GM19324 (cell line): ENCODE data around the gene TTC22.

Experiments used
- ATAC-seq: cut with Tn5 transposase; IDR thresholded peaks from one replicate; pipeline ENCODE4 v1.9.1; 2021; ENCODE audit warnings: mild to moderate bottlenecking, moderate library complexity; ENCODE audit not compliant: unreplicated experiment, low FRiP score

Gene TTC22

GRCh38 chr1:54835131-54835898 is 34.2 kb upstream of the TTC22 start:
- no peak for ATAC-seq

- ATAC-seq: no peak
Observed at GRCh38 chr1:54834007-54834541, 33.0 kb upstream of the TTC22 start.

GRCh38 chr1:54833121-54833520 is 32.0 kb upstream of the TTC22 start:
- no peak for ATAC-seq

GRCh38 chr1:54826226-54826816 is 25.2 kb upstream of the TTC22 start:
- no peak for ATAC-seq

- no peak for ATAC-seq
Observed at GRCh38 chr1:54825696-54826095, 24.6 kb upstream of the TTC22 start.

- ATAC-seq: no peak
Observed at GRCh38 chr1:54823670-54824069, 22.5 kb upstream of the TTC22 start.

GRCh38 chr1:54819733-54820132 is 18.6 kb upstream of the TTC22 start:
- ATAC-seq: no peak

- ATAC-seq: no peak
Observed at GRCh38 chr1:54819195-54819536, 18.0 kb upstream of the TTC22 start.

- no peak for ATAC-seq
Observed at GRCh38 chr1:54818461-54819194, 17.5 kb upstream of the TTC22 start.

GRCh38 chr1:54816951-54817350 is 15.8 kb upstream of the TTC22 start:
- ATAC-seq: no peak

- no peak for ATAC-seq
Observed at GRCh38 chr1:54816130-54816529, 15.0 kb upstream of the TTC22 start.

- ATAC-seq: no peak
Observed at GRCh38 chr1:54815086-54815876, 14.2 kb upstream of the TTC22 start.

GRCh38 chr1:54814571-54814970 is 13.4 kb upstream of the TTC22 start:
- no peak for ATAC-seq

GRCh38 chr1:54814126-54814498 is 13.0 kb upstream of the TTC22 start:
- no peak for ATAC-seq

GRCh38 chr1:54813485-54814125 is 12.5 kb upstream of the TTC22 start:
- no peak for ATAC-seq

GRCh38 chr1:54812801-54813484 is 11.8 kb upstream of the TTC22 start:
- ATAC-seq: no peak

- ATAC-seq: no peak
Observed at GRCh38 chr1:54811739-54812655, 10.9 kb upstream of the TTC22 start.

- ATAC-seq: no peak
Observed at GRCh38 chr1:54811066-54811465, 9.9 kb upstream of the TTC22 start.
